Measurements from ENCODE around the gene RYR2. TPM values are rescaled to one million over a fixed set of nuclear protein-coding genes. Genes with fewer than 3 reads are reported as not detected.

The RYR2 gene
- polyA plus RNA-seq, 1 of the 3 experiments (the other 2 are of a cell fraction) = under 0.01 TPM

DNA sequence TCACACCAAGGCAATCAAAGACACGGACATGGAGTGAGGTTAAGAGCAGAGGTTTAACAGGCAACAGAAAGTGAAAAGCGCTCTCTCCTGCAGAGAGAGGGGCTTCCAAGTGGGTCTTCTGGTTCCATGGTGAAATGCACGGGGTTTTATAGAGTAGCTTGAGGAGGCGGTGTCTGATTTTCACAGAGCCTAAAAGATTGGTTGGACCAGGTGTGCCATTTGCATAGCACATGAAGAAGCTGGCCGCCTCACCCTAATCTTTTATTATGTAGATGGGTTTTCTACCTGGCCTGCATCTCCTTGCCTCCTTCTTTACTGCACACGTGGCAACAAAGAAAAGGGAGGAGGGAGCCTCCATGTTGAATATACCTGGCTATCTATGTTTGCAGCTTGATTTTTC lies 197.3 kb downstream of the RYR2 start:
- no peaks in the 10 kb centered on the region for H3F3A ChIP-seq (replicated peaks; ENCODE audit: insufficient read depth)
- H3K27ac ChIP-seq (ENCODE audit: low read depth in 2 of 2, low read length in 1 of 2) = no peak overlapping the region
- no peak overlapping the region for H2AFZ ChIP-seq (ENCODE audit: low read depth)
- no peaks in the 10 kb centered on the region for H3K79me2 ChIP-seq (ENCODE audit: insufficient read depth)
- 43% methylated on average over 6 of the region's 6 CpGs for WGBS (ENCODE audit: low lambda C conversion rate)
- DNase-seq = no peak
- no peaks in the 10 kb centered on the region for H3K9me3 ChIP-seq
- H3K4me1 ChIP-seq (ENCODE audit: control insufficient read depth in 1 of 2, insufficient read depth in 2 of 2, low read depth in 1 of 2, low read length in 1 of 2) = no peaks in the 10 kb centered on the region
- TF ChIP-seq YY1 (IDR thresholded peaks at IDR 0.05; ENCODE audit: low read depth) (no peak), TAF1 (IDR thresholded peaks at IDR 0.05; ENCODE audit: borderline replicate concordance, low read depth, low read length) (no peak), CHD2 (IDR thresholded peaks at IDR 0.05; ENCODE audit: low read length, partially characterized antibody) (no peak), GABPA (IDR thresholded peaks at IDR 0.05; ENCODE audit: low read depth) (no peak), MAX (IDR thresholded peaks at IDR 0.05; ENCODE audit: low read depth) (no peak), CTCF (IDR thresholded peaks at IDR 0.05) (no peak), SMC3 (IDR thresholded peaks at IDR 0.05; ENCODE audit: low read depth, low read length) (no peak), RFX5 (IDR thresholded peaks at IDR 0.05; ENCODE audit: low read length) (no peak), POLR2AphosphoS5 (IDR thresholded peaks at IDR 0.05; ENCODE audit: low read depth, low read length) (no peak), RXRA (IDR thresholded peaks at IDR 0.05; ENCODE audit: borderline replicate concordance, low read depth) (no peak), JUND (IDR thresholded peaks at IDR 0.05) (no peak), FOXJ3 (CRISPR knock-in tag; IDR thresholded peaks at IDR 0.05) (no peak), IRF3 (IDR thresholded peaks at IDR 0.05; ENCODE audit: low read depth, low read length) (no peak), USF1 (IDR thresholded peaks at IDR 0.05; ENCODE audit: borderline replicate concordance, low read depth) (no peak), FOSL2 (IDR thresholded peaks at IDR 0.05; ENCODE audit: borderline replicate concordance, low read depth) (no peak), ELF1 (IDR thresholded peaks at IDR 0.05) (no peak), FOXM1 (IDR thresholded peaks at IDR 0.05; ENCODE audit: low read depth) (no peak)
- H3K36me3 ChIP-seq (replicated peaks in 1 of 2; ENCODE audit: control insufficient read depth in 1 of 2, insufficient read depth in 2 of 2, low read length in 1 of 2) = no peaks in the 10 kb centered on the region
- H3K9ac ChIP-seq = no peak overlapping the region
- CTCF ChIA-PET = no interaction called here
- H3K27me3 ChIP-seq (ENCODE audit: insufficient read depth) = no peaks in the 10 kb centered on the region
- POLR2A ChIA-PET = no interaction called here
- H4K20me1 ChIP-seq (ENCODE audit: insufficient read depth) = no peaks in the 10 kb centered on the region
- no peak overlapping the region for H3K4me3 ChIP-seq (ENCODE audit: low read depth in 2 of 2, low read length in 1 of 2)
- H3K4me2 ChIP-seq = no peak overlapping the region
- no peaks in the 10 kb centered on the region for H3K9me2 ChIP-seq

Measured in SK-N-SH (cell line).